Measurements from ENCODE around the gene RAPSN. TPM values are rescaled to one million over a fixed set of nuclear protein-coding genes. Genes with fewer than 3 reads are reported as not detected.

Gene RAPSN
- polyA plus RNA-seq, 3 donors, result 0.11 to 0.52 (median 0.19) TPM

DNA sequence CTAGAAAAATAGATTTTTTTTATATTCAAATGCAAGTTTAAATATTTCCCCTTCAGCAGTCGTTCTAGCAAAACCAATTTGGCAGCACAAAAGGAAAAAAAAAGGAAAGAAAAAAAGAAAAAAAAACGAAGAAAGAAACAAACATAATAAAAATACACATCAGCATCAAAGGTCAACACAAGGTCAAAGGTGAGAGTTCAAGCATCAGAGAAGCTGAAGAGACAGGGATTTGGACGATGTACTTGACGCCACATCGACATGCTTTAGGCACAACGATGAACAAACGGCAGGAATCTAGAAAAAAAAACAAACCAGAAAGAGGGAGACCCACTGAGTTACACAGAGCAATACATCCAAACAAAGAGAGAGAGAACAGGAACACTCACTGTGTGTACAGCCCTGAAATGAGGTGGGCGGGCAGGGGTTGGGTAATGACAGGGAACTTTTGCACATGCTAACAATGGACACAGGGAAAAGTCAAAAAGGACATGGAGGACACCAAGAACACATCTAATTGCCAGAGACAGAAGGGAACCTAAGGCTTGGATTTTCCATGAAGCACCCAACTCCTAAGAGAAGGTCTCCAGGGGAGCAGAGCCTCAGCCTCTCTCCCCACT is 19.8 kb upstream of the RAPSN start:
- DNase-seq (ENCODE audit: extremely low read depth in 1 of 11, low read depth in 9 of 11, low spot score in 4 of 11), result no peak

GRCh38 chr11:47467357-47467756 is 18.4 kb upstream of the RAPSN start:
- DNase-seq (ENCODE audit: extremely low read depth in 1 of 11, low read depth in 9 of 11, low spot score in 4 of 11), result no peak

GRCh38 chr11:47466701-47467250 is 17.8 kb upstream of the RAPSN start:
- DNase-seq (ENCODE audit: extremely low read depth in 1 of 11, low read depth in 9 of 11, low spot score in 4 of 11), result peak in 1 of 11 donors; percentile 13

DNA sequence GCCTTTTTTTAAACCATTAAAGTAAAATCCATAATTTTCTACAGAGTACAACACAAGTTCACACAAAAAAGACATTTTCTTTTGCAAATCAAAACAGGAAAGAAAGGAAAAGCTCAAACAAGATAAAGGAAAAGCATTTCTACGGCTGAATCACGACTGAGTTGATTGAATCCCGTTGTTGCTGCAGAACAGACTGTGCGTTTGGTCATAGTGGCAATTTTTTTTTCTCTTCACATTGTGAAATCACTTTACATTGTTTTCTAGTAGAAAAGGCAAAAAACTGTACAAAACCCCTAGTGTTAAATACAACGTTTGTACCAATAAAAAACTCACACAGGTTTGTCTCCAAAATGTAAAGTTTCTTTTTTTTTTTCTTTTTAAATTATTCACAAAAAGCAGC is 17.3 kb upstream of the RAPSN start:
- no peak for DNase-seq (ENCODE audit: extremely low read depth in 1 of 11, low read depth in 9 of 11, low spot score in 4 of 11)

DNA sequence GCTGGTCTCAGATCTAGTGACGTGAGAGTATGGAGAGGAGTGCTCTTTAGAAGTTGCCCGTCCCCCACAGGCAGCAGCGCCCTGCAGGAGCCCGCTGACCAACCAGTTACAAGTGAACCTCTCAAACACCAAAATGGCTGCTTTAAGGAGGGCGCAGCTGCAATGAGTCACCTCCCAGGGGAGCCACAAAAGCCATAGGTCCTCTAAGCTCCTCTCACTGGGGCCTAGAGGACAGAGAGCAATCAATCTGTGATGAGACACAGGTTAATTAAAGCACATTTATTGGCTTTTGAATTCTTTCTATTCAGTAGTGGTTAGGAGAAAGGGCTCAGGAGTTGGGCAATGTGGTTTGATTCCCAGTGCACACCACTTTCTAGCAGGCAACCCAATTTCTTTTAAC is 15.5 kb upstream of the RAPSN start:
- no peak for DNase-seq (ENCODE audit: extremely low read depth in 1 of 11, low read depth in 9 of 11, low spot score in 4 of 11)

- DNase-seq (ENCODE audit: extremely low read depth in 1 of 11, low read depth in 9 of 11, low spot score in 4 of 11), result no peak
These were observed 12.9 kb upstream of the RAPSN start for GRCh38 chr11:47461876-47462275.

GRCh38 chr11:47460571-47461235 is 11.8 kb upstream of the RAPSN start:
- no peak for DNase-seq (ENCODE audit: extremely low read depth in 1 of 11, low read depth in 9 of 11, low spot score in 4 of 11)

GRCh38 chr11:47454258-47454671 is 5.3 kb upstream of the RAPSN start:
- peak; percentile 50 to 82 (median 66) for DNase-seq (ENCODE audit: extremely low read depth in 1 of 11, low read depth in 9 of 11, low spot score in 4 of 11)

DNA sequence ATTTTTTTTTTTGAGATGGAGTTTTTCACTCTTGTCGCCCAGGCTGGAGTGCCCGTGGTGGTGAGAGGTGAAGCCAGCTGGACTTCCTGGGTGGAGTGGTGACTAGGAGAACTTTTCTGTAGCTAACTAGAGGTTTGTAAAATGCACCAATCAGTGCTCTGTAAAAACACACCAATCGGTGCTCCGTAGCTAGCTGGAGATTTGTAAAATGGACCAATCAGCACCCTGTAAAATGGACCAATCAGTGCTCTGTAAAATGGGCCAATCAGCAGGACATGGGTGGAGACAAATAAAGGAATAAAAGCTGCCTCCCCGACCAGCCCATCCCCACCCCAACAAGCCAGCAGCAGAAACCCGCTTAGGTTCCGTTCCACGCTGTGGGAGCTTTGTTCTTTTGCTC is 4.4 kb upstream of the RAPSN start:
- DNase-seq (ENCODE audit: extremely low read depth in 1 of 11, low read depth in 9 of 11, low spot score in 4 of 11), result no peak

GRCh38 chr11:47451990-47452389 is 3.1 kb upstream of the RAPSN start:
- no peak for DNase-seq (ENCODE audit: extremely low read depth in 1 of 11, low read depth in 9 of 11, low spot score in 4 of 11)

GRCh38 chr11:47451436-47451835 is 2.5 kb upstream of the RAPSN start:
- DNase-seq (ENCODE audit: extremely low read depth in 1 of 11, low read depth in 9 of 11, low spot score in 4 of 11), result no peak

DNA sequence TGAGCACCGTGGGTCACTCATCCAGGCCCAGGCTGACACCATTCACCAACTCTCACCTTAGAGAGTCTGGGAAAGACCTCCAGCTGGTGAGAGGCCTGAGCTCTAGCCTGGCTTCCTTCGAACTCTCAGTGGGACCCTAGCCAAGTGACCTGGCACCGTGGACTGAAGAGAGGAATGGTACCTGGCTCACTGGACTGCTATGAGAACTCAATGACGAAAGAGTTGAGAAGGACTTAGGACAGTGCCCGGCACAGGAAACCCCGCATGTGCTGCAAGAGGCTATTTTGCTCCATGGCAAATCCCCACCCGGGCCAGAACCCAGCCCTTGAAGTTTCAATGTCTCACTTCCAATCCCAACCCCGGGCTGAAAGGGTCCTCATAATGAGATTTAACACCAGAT is 605 bp upstream of the RAPSN start:
- DNase-seq (ENCODE audit: extremely low read depth in 1 of 11, low read depth in 9 of 11, low spot score in 4 of 11), result no peak

- DNase-seq (ENCODE audit: extremely low read depth in 1 of 11, low read depth in 9 of 11, low spot score in 4 of 11), result no peak
These were observed 1.0 kb downstream of the RAPSN start for GRCh38 chr11:47447906-47448305.

DNA sequence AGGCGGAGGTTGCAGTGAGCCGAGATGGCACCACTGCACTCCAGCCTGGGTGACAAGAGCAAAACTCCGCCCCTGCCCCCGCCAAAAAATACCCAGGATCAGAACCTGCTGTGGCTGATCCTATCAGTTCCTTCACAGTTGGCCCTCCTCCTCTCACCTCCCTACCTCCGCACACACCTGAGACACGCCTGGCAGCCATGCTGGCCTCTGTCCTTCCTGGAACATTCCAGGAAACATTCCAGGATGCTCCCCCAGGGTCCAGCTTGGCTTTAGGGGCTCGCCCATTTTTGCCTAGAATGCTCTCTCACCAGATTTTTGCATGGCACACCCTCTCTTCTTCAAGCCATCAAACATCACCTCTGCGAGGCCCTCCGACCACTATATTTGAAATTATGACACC is 2.1 kb downstream of the RAPSN start:
- DNase-seq (ENCODE audit: extremely low read depth in 1 of 11, low read depth in 9 of 11, low spot score in 4 of 11), result no peak

DNA sequence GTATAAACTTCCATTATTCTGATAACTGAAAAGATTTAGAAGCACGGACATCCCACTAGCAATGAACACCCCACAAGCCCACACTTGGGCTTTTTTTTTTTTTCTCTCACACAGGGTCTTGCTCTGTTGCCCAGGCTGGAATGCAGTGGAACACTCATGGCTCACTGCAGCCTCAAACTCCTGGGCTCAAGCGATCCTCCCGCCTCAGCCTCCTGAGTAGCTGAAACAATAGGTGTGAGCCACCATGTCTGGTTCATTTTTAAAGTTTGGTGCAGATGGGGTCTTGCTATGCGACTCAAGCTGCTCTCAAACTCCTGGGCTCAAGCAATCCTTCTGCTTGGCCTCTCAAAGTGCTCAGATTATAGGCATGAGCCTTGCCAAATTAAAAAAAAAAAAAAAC is 3.1 kb downstream of the RAPSN start:
- DNase-seq (ENCODE audit: extremely low read depth in 1 of 11, low read depth in 9 of 11, low spot score in 4 of 11), result no peak

DNA sequence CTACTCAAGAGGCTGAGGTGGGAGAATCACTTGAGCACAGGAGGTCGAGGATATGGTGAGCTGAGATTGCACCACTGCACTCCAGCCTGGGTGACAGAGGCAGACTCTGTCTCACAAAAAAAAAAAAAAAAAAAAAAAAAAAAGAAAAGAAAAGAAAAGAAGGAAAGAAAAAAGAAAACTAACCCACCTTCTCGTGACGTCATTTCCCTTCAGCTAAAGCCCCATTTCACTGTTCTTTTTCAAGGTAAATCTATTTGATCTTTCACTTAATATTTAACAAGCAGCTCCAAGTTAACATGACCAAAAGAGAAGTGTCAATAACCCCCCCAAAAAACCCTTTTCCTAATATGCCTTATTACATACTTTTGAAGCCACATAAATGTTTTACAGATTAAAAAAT is 5.1 kb downstream of the RAPSN start:
- no peak for DNase-seq (ENCODE audit: extremely low read depth in 1 of 11, low read depth in 9 of 11, low spot score in 4 of 11)

GRCh38 chr11:47443028-47443700 is 5.8 kb downstream of the RAPSN start:
- DNase-seq (ENCODE audit: extremely low read depth in 1 of 11, low read depth in 9 of 11, low spot score in 4 of 11), result no peak

DNA sequence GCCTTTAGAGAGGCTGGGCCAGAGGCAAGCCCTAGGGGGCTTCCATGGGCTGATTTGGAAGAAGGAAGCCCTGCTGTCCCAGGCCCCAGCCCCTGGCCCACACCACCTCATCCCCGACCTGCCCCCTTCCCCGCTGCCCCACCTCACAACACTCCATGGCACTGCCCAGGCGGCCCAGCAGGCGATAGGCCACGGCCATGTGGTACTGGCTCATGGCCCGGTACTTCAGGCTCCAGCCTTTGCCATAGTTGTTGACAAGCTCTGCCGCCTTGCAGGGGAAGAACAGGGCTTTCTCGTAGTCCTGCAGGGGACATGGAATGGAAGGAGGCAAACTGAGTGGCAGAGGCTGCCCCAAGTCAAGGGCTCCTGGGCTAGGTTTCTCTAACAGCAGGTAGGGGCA is 6.4 kb downstream of the RAPSN start:
- DNase-seq (ENCODE audit: extremely low read depth in 1 of 11, low read depth in 9 of 11, low spot score in 4 of 11), result no peak

GRCh38 chr11:47441421-47441820 is 7.5 kb downstream of the RAPSN start:
- no peak for DNase-seq (ENCODE audit: extremely low read depth in 1 of 11, low read depth in 9 of 11, low spot score in 4 of 11)

GRCh38 chr11:47440054-47440476 is 8.9 kb downstream of the RAPSN start:
- DNase-seq (ENCODE audit: extremely low read depth in 1 of 11, low read depth in 9 of 11, low spot score in 4 of 11), result no peak
